HepG2 (cell line): ENCODE results near the gene ZNF618. TPM values are rescaled to one million over a fixed set of nuclear protein-coding genes. Genes with fewer than 3 reads are reported as not detected.

ENCODE experiments used
- AHR ChIP-seq: IDR thresholded peaks from 2 replicates; pipeline ENCODE4 v1.6.1; 2018; ENCODE audit warnings: missing genetic modification reagents, missing compliant biosample characterization
- CERS6 ChIP-seq: sonication (generic); formaldehyde crosslinking; IDR thresholded peaks from 2 replicates; pipeline ENCODE4 v1.5.0; 2020; ENCODE audit warnings: missing genetic modification reagents
- DMAP1 ChIP-seq: IDR thresholded peaks from 2 replicates; pipeline ENCODE4 v1.6.1; 2016
- E2F5 ChIP-seq: sonication (generic); formaldehyde crosslinking; conservative IDR thresholded peaks from 2 replicates; pipeline ENCODE4 v1.4.0; 2020; ENCODE audit warnings: missing genetic modification reagents
- ELF4 ChIP-seq: sonication (generic); formaldehyde crosslinking; IDR thresholded peaks from 2 replicates; pipeline ENCODE4 v1.5.0; 2020; ENCODE audit warnings: missing genetic modification reagents, mild to moderate bottlenecking, moderate library complexity, borderline replicate concordance
- MED13 ChIP-seq: sonication (generic); formaldehyde crosslinking; IDR thresholded peaks from 2 replicates; pipeline ENCODE4 v1.5.0; 2020; ENCODE audit warnings: missing genetic modification reagents
- NR3C1 ChIP-seq: sonication (generic); formaldehyde crosslinking; IDR thresholded peaks from 2 replicates; pipeline ENCODE4 v1.4.0; 2020; ENCODE audit warnings: missing genetic modification reagents
- PCBP1 ChIP-seq: fragments of 200-400 bp; formaldehyde crosslinking; IDR thresholded peaks from 2 replicates; pipeline ENCODE4 v1.6.1; 2017; ENCODE audit warnings: mild to moderate bottlenecking, low read depth, low read length, borderline replicate concordance
- PLSCR1 ChIP-seq: sonication (generic); formaldehyde crosslinking; IDR thresholded peaks from 2 replicates; pipeline ENCODE4 v1.5.0; 2020; ENCODE audit warnings: missing genetic modification reagents, mild to moderate bottlenecking, borderline replicate concordance
- RFX3 ChIP-seq: IDR thresholded peaks from 2 replicates; pipeline ENCODE4 v1.6.1; 2016; ENCODE audit warnings: missing biosample characterization, missing genetic modification reagents
- SATB2 ChIP-seq: sonication (generic); formaldehyde crosslinking; IDR thresholded peaks from 2 replicates; pipeline ENCODE4 v1.5.0; 2020; ENCODE audit warnings: missing genetic modification reagents
- SMAD9 ChIP-seq: sonication (generic); formaldehyde crosslinking; IDR thresholded peaks from 2 replicates; pipeline ENCODE4 v1.5.1; 2020; ENCODE audit warnings: mild to moderate bottlenecking, missing genetic modification reagents
- SNAPC2 ChIP-seq: sonication (generic); formaldehyde crosslinking; IDR thresholded peaks from 2 replicates; pipeline ENCODE4 v1.8.1; 2022; ENCODE audit warnings: mild to moderate bottlenecking, missing genetic modification reagents
- SP5 ChIP-seq: IDR thresholded peaks from 2 replicates; pipeline ENCODE4 v1.6.1; 2016; ENCODE audit warnings: low read depth, borderline replicate concordance
- ZGPAT ChIP-seq: IDR thresholded peaks from 2 replicates; pipeline ENCODE4 v1.6.1; 2016; ENCODE audit warnings: mild to moderate bottlenecking
- ZNF292 ChIP-seq: sonication (generic); formaldehyde crosslinking; IDR thresholded peaks from 2 replicates; pipeline ENCODE4 v1.8.1; 2022; ENCODE audit warnings: mild to moderate bottlenecking, low read depth, missing genetic modification reagents, borderline replicate concordance
- ZNF317 ChIP-seq: sonication (generic); formaldehyde crosslinking; IDR thresholded peaks from 2 replicates; pipeline ENCODE4 v1.5.0; 2020; ENCODE audit warnings: mild to moderate bottlenecking, missing genetic modification reagents
- ZNF577 ChIP-seq: sonication (generic); formaldehyde crosslinking; IDR thresholded peaks from 2 replicates; pipeline ENCODE4 v1.4.0; 2020; ENCODE audit warnings: mild to moderate bottlenecking, low read depth, missing genetic modification reagents, borderline replicate concordance
- ZNF704 ChIP-seq: sonication (generic); formaldehyde crosslinking; IDR thresholded peaks from 2 replicates; pipeline ENCODE4 v1.8.1; 2023; ENCODE audit warnings: mild to moderate bottlenecking, inconsistent platforms, moderate library complexity, missing genetic modification reagents, borderline replicate concordance
- ZNF747 ChIP-seq: sonication (generic); formaldehyde crosslinking; IDR thresholded peaks from 2 replicates; pipeline ENCODE4 v1.8.1; 2023; ENCODE audit warnings: missing genetic modification reagents, mild to moderate bottlenecking, borderline replicate concordance
- ZNF766 ChIP-seq: sonication (generic); formaldehyde crosslinking; IDR thresholded peaks from 2 replicates; pipeline ENCODE4 v1.5.0; 2020; ENCODE audit warnings: missing genetic modification reagents, borderline replicate concordance
- ZNF792 ChIP-seq: IDR thresholded peaks from 2 replicates; pipeline ENCODE4 v1.6.1; 2016
- ZNF883 ChIP-seq: sonication (generic); formaldehyde crosslinking; IDR thresholded peaks from 2 replicates; pipeline ENCODE4 v1.5.1; 2020; ENCODE audit warnings: mild to moderate bottlenecking, missing genetic modification reagents; ENCODE audit errors: not compliant biosample characterization
- polyA plus RNA-seq, 8 experiments: library from polyadenylated mRNA; depleted of rRNA in 3 of 8; stranded (reverse) in 7 of 8; unstranded in 1 of 8; fragments of >200 nt; fragmentation: Illumina TruSeq in 4 of 8; extraction: Trizol in 4 of 8; gene quantifications; 2 replicates each; pipeline versions ENCODE4 v1.2.1 to v1.2.3, GENCODE V29; 2011 to 2016; ENCODE audit warnings: low read depth in 4 of 8, missing spikeins in 1 of 8, mixed read lengths in 1 of 8; ENCODE audit not compliant: insufficient read depth in 1 of 8
- total RNA-seq, 5 experiments: library from RNA; depleted of rRNA; stranded (reverse); fragments of >200 nt; fragmentation: Illumina TruSeq; extraction: Trizol; gene quantifications; 2 replicates each; pipeline ENCODE4 v1.2.3, GENCODE V29; 2016; ENCODE audit warnings: low read depth in 1 of 5

The ZNF618 gene
- total and polyA plus RNA-seq, 2 of the 13 experiments (the other 11 are each of a cell fraction or from before 2014, with no cell fraction given) = 0.07 TPM

- peak; percentile 97 for TF ChIP-seq MED13 (CRISPR knock-in tag)
- no peak for TF ChIP-seq ELF4 (CRISPR knock-in tag)
- peak; percentile 82 for TF ChIP-seq SP5 (CRISPR knock-in tag)
- TF ChIP-seq ZNF317 (CRISPR knock-in tag) = 0 out of 2 replicates have a peak, but pooled peaks have one; percentile 42
- TF ChIP-seq RFX3 (CRISPR knock-in tag) = no peak
- TF ChIP-seq ZNF792 = peak; percentile 39; the same call in 1 of the 2 replicates
- no peak for TF ChIP-seq PCBP1
- TF ChIP-seq ZNF747 = peak; percentile 63; the same call in 1 of the 2 replicates
- no peak for TF ChIP-seq ZNF766 (CRISPR knock-in tag)
- TF ChIP-seq ZNF292 = no peak
- TF ChIP-seq SATB2 (CRISPR knock-in tag) = no peak
- TF ChIP-seq NR3C1 (CRISPR knock-in tag) = no peak
- no peak for TF ChIP-seq CERS6 (CRISPR knock-in tag)
- TF ChIP-seq ZNF704 = no peak
- TF ChIP-seq PLSCR1 (CRISPR knock-in tag) = no peak
- TF ChIP-seq E2F5 (CRISPR knock-in tag) = no peak
- no peak for TF ChIP-seq DMAP1 (CRISPR knock-in tag)
- TF ChIP-seq SNAPC2 (CRISPR knock-in tag) = no peak
- TF ChIP-seq ZNF883 = no peak
- no peak for TF ChIP-seq SMAD9 (CRISPR knock-in tag)
- no peak; the same call in 1 of the 2 replicates for TF ChIP-seq AHR
- no peak for TF ChIP-seq ZNF577 (CRISPR knock-in tag)
- TF ChIP-seq ZGPAT = peak; percentile 85
Observed at GRCh38 chr9:114080773-114081440, 204.8 kb downstream of the ZNF618 start (continued).
